Measurements from ENCODE around the gene ERG. TPM values are rescaled to one million over a fixed set of nuclear protein-coding genes. Genes with fewer than 3 reads are reported as not detected.

The ERG gene
- total RNA-seq, 1 donor from 2014 or later: not detected

GRCh38 chr21:38351961-38352521, 146.2 kb downstream of the ERG start:
- Mint-ChIP-seq H3K9me3 (no peaks in the 10 kb centered on the region), H3K27ac (peak overlapping the region; percentile 55), H3K27me3 (ENCODE audit: insufficient read depth) (peaks cover 8% of the 10 kb centered on the region), H3K36me3 (ENCODE audit: low read depth) (peaks cover 1% of the 10 kb centered on the region), H3K4me3 (no peak overlapping the region), H3K4me1 (ENCODE audit: low read depth) (peaks cover 37% of the 10 kb centered on the region)
- no peak for DNase-seq (ENCODE audit: low spot score)
- intact Hi-C loops (cut with micrococcal nuclease): loop anchor here (1.0 kb wide), 3 partner anchors 133 to 193 kb away; no protein-coding TSS in a partner anchor

GRCh38 chr21:38351176-38351959, 146.9 kb downstream of the ERG start:
- H3K4me3 Mint-ChIP-seq: no peak overlapping the region
- intact Hi-C loops (cut with micrococcal nuclease): no loop called here

GRCh38 chr21:38350684-38351083, 147.6 kb downstream of the ERG start:
- peaks cover 37% of the 10 kb centered on the region for H3K4me1 Mint-ChIP-seq (ENCODE audit: low read depth)
- H3K9me3 Mint-ChIP-seq: peaks cover 4% of the 10 kb centered on the region
- intact Hi-C loops (cut with micrococcal nuclease): no loop called here
- H3K4me3 Mint-ChIP-seq: no peak overlapping the region
- H3K27me3 Mint-ChIP-seq (ENCODE audit: insufficient read depth): peaks cover 6% of the 10 kb centered on the region
- no peak for DNase-seq (ENCODE audit: low spot score)
- H3K27ac Mint-ChIP-seq: no peak overlapping the region
- peaks cover 4% of the 10 kb centered on the region for H3K36me3 Mint-ChIP-seq (ENCODE audit: low read depth)

More at GRCh38 chr21:38351176-38351959, 146.9 kb downstream of the ERG start:
- Mint-ChIP-seq H3K27me3 (ENCODE audit: insufficient read depth) (peaks cover 6% of the 10 kb centered on the region), H3K4me1 (ENCODE audit: low read depth) (peaks cover 37% of the 10 kb centered on the region), H3K9me3 (no peaks in the 10 kb centered on the region), H3K36me3 (ENCODE audit: low read depth) (peaks cover 2% of the 10 kb centered on the region), H3K27ac (peak overlapping the region; percentile 55)
- no peak for DNase-seq (ENCODE audit: low spot score)

GRCh38 chr21:38349977-38350376, 148.3 kb downstream of the ERG start:
- H3K27me3 Mint-ChIP-seq (ENCODE audit: insufficient read depth): peaks cover 6% of the 10 kb centered on the region
- intact Hi-C loops (cut with micrococcal nuclease): loop anchor here (1.0 to 2.0 kb wide), 7 partner anchors 22 to 786 kb away; no protein-coding TSS in a partner anchor
- H3K36me3 Mint-ChIP-seq (ENCODE audit: low read depth): peaks cover 4% of the 10 kb centered on the region
- DNase-seq (ENCODE audit: low spot score): no peak
- H3K27ac Mint-ChIP-seq: peak overlapping the region; percentile 91
- H3K9me3 Mint-ChIP-seq: peaks cover 4% of the 10 kb centered on the region
- no peak overlapping the region for H3K4me3 Mint-ChIP-seq
- peaks cover 37% of the 10 kb centered on the region for H3K4me1 Mint-ChIP-seq (ENCODE audit: low read depth)

GRCh38 chr21:38349111-38349746, 149.0 kb downstream of the ERG start:
- Mint-ChIP-seq H3K9me3 (peaks cover 4% of the 10 kb centered on the region), H3K36me3 (ENCODE audit: low read depth) (peaks cover 4% of the 10 kb centered on the region), H3K27me3 (ENCODE audit: insufficient read depth) (peaks cover 3% of the 10 kb centered on the region), H3K4me1 (ENCODE audit: low read depth) (peaks cover 37% of the 10 kb centered on the region), H3K27ac (peak overlapping the region; percentile 91), H3K4me3 (no peak overlapping the region)
- intact Hi-C loops (cut with micrococcal nuclease): loop anchor here (1.0 to 2.0 kb wide), 7 partner anchors 21 to 785 kb away; no protein-coding TSS in a partner anchor
- DNase-seq (ENCODE audit: low spot score): no peak

GRCh38 chr21:38346286-38346685, 152.0 kb downstream of the ERG start:
- DNase-seq (ENCODE audit: low spot score): no peak
- Mint-ChIP-seq H3K27me3 (ENCODE audit: insufficient read depth) (no peaks in the 10 kb centered on the region), H3K4me3 (no peak overlapping the region), H3K36me3 (ENCODE audit: low read depth) (peaks cover 4% of the 10 kb centered on the region), H3K9me3 (peaks cover 4% of the 10 kb centered on the region), H3K27ac (peak overlapping the region; percentile 4), H3K4me1 (ENCODE audit: low read depth) (peaks cover 28% of the 10 kb centered on the region)
- intact Hi-C loops (cut with micrococcal nuclease): no loop called here

- peaks cover 4% of the 10 kb centered on the region for H3K36me3 Mint-ChIP-seq (ENCODE audit: low read depth)
- intact Hi-C loops (cut with micrococcal nuclease): no loop called here
- peaks cover 9% of the 10 kb centered on the region for H3K4me1 Mint-ChIP-seq (ENCODE audit: low read depth)
- DNase-seq (ENCODE audit: low spot score): no peak
- H3K4me3 Mint-ChIP-seq: no peak overlapping the region
- H3K9me3 Mint-ChIP-seq: peaks cover 4% of the 10 kb centered on the region
- no peak overlapping the region for H3K27ac Mint-ChIP-seq
- H3K27me3 Mint-ChIP-seq (ENCODE audit: insufficient read depth): no peaks in the 10 kb centered on the region
Measured at GRCh38 chr21:38343691-38344090, 154.6 kb downstream of the ERG start.

- intact Hi-C loops (cut with micrococcal nuclease): no loop called here
- Mint-ChIP-seq H3K4me3 (no peak overlapping the region), H3K27me3 (ENCODE audit: insufficient read depth) (no peaks in the 10 kb centered on the region), H3K36me3 (ENCODE audit: low read depth) (peaks cover 4% of the 10 kb centered on the region), H3K4me1 (ENCODE audit: low read depth) (no peaks in the 10 kb centered on the region), H3K9me3 (peaks cover 4% of the 10 kb centered on the region), H3K27ac (no peak overlapping the region)
- DNase-seq (ENCODE audit: low spot score): no peak
Measured at GRCh38 chr21:38342739-38343138, 155.5 kb downstream of the ERG start.

- Mint-ChIP-seq H3K27me3 (ENCODE audit: insufficient read depth) (no peaks in the 10 kb centered on the region), H3K36me3 (ENCODE audit: low read depth) (peaks cover 2% of the 10 kb centered on the region), H3K9me3 (peaks cover 4% of the 10 kb centered on the region), H3K27ac (no peak overlapping the region), H3K4me3 (no peak overlapping the region), H3K4me1 (ENCODE audit: low read depth) (no peaks in the 10 kb centered on the region)
- intact Hi-C loops (cut with micrococcal nuclease): no loop called here
- DNase-seq (ENCODE audit: low spot score): no peak
Measured at GRCh38 chr21:38341546-38342012, 156.7 kb downstream of the ERG start.

- intact Hi-C loops (cut with micrococcal nuclease): no loop called here
- H3K27ac Mint-ChIP-seq: no peak overlapping the region
- no peak overlapping the region for H3K4me3 Mint-ChIP-seq
- H3K27me3 Mint-ChIP-seq (ENCODE audit: insufficient read depth): no peaks in the 10 kb centered on the region
- H3K36me3 Mint-ChIP-seq (ENCODE audit: low read depth): no peaks in the 10 kb centered on the region
- DNase-seq (ENCODE audit: low spot score): no peak
- H3K4me1 Mint-ChIP-seq (ENCODE audit: low read depth): no peaks in the 10 kb centered on the region
- no peaks in the 10 kb centered on the region for H3K9me3 Mint-ChIP-seq
Measured at GRCh38 chr21:38340131-38340530, 158.1 kb downstream of the ERG start.

- Mint-ChIP-seq H3K27me3 (ENCODE audit: insufficient read depth) (no peaks in the 10 kb centered on the region), H3K4me1 (ENCODE audit: low read depth) (no peaks in the 10 kb centered on the region), H3K36me3 (ENCODE audit: low read depth) (no peaks in the 10 kb centered on the region), H3K9me3 (no peaks in the 10 kb centered on the region), H3K4me3 (no peak overlapping the region), H3K27ac (no peak overlapping the region)
- no peak for DNase-seq (ENCODE audit: low spot score)
- intact Hi-C loops (cut with micrococcal nuclease): loop anchor here (2.0 kb wide), 1 partner anchor 27 kb away; no protein-coding TSS in a partner anchor
Measured at GRCh38 chr21:38337793-38338192, 160.5 kb downstream of the ERG start.

- no peaks in the 10 kb centered on the region for H3K9me3 Mint-ChIP-seq
- H3K4me3 Mint-ChIP-seq: no peak overlapping the region
- intact Hi-C loops (cut with micrococcal nuclease): no loop called here
- H3K27ac Mint-ChIP-seq: no peak overlapping the region
- no peaks in the 10 kb centered on the region for H3K36me3 Mint-ChIP-seq (ENCODE audit: low read depth)
- H3K27me3 Mint-ChIP-seq (ENCODE audit: insufficient read depth): no peaks in the 10 kb centered on the region
- no peaks in the 10 kb centered on the region for H3K4me1 Mint-ChIP-seq (ENCODE audit: low read depth)
- DNase-seq (ENCODE audit: low spot score): no peak
Measured at GRCh38 chr21:38334866-38335265, 163.4 kb downstream of the ERG start.

Measured in activated T-helper 1 cell treated with anti-CD3 and anti-CD28 coated beads, Interleukin-12 subunit alpha, Interleukin-12 subunit beta, Interleukin-2, Interleukin-4 antibody, amounts not matched to agents 30 ng/mL and 10 ng/mL and 1 ng/mL, durations not matched to agents 14 hours and 24 hours and 36 hours (primary cell).